SJCRH30 (cell line): Measurements from ENCODE around the gene TUBB2B. TPM values are rescaled to one million over a fixed set of nuclear protein-coding genes. Genes with fewer than 3 reads are reported as not detected.

Experiments used
- DNase-seq, 2 experiments: peaks; one replicate each; pipeline ENCODE4 v3.0.0-alpha.2; 2015 to 2020
- H3K27ac ChIP-seq: fragments of 250-450 bp; sonication (Bioruptor Pico); 2 replicates; pipeline ENCODE4 v1.5.1; 2020; ENCODE audit warnings: mild to moderate bottlenecking, moderate library complexity
- H3K27me3 ChIP-seq: fragments of 250-450 bp; sonication (Bioruptor Pico); 2 replicates; pipeline ENCODE4 v1.5.1; 2020; ENCODE audit warnings: mild to moderate bottlenecking, moderate library complexity
- H3K36me3 ChIP-seq: fragments of 250-450 bp; sonication (Bioruptor Pico); 2 replicates; pipeline ENCODE4 v1.5.1; 2020; ENCODE audit warnings: mild to moderate bottlenecking, moderate library complexity
- H3K4me1 ChIP-seq: fragments of 250-450 bp; sonication (Bioruptor Pico); 2 replicates; pipeline ENCODE4 v1.5.1; 2020; ENCODE audit warnings: mild to moderate bottlenecking, moderate library complexity
- H3K4me3 ChIP-seq: fragments of 250-450 bp; sonication (Bioruptor Pico); 2 replicates; pipeline ENCODE4 v1.5.1; 2020; ENCODE audit warnings: mild to moderate bottlenecking, moderate library complexity
- H3K9me3 ChIP-seq: fragments of 250-450 bp; sonication (Bioruptor Pico); replicated peaks from 2 replicates; pipeline ENCODE4 v1.5.1; 2020; ENCODE audit warnings: mild to moderate bottlenecking, moderate library complexity
- total RNA-seq: library from RNA; depleted of rRNA; stranded (reverse); fragments of >200 nt; shearing (Covaris generic); gene quantifications from 2 replicates; pipeline ENCODE4 v1.2.3, GENCODE V29; 2014

TUBB2B gene
- total RNA-seq, 1 experiment from 2014 or later = 57.9 TPM

DNA sequence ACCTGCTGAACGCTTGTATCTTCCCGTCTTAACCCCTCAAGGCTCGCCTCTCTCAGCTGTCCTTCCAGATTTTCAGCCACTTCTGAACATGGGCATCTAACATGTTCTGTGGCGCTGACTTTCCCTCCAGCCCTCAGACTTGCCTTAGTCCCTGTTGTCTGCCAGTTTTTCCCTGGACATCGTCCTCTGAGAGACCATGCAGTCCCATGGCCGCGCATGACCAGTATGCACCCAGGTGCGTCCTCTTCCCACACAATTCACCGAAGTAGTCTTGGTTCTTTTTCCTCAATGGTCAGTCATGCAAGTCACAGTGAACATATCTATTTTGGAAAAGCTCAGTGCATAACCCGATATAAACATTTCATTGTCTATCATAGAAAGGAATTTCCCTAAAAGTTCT lies 9.2 kb downstream of the TUBB2B start:
- H3K27me3 ChIP-seq = no peaks in the 10 kb centered on the region

DNA sequence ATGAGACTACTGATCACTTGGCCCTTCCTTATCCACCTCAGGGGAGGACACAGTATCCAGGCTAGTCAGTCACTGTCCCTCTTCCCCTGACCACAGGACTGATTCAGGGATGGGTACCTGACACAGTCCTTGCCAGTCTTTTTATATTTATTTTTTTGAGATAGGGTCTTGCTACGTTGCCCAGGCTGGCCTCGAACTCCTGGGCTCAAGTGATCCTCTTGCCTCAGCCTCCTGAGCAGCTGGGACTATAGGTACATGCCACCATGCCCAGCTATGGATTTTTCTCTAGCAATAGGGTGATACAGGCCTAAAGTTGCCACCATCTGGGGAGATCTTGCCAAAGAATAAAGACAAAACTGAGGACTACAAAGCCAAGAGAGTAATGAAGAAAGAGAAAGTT lies 10.2 kb downstream of the TUBB2B start:
- Histone ChIP-seq H3K4me3 (no peak overlapping the region), H3K27ac (no peak overlapping the region), H3K36me3 (no peaks in the 10 kb centered on the region), H3K27me3 (no peaks in the 10 kb centered on the region), H3K4me1 (no peaks in the 10 kb centered on the region), H3K9me3 (no peaks in the 10 kb centered on the region)
- DNase-seq = no peak

More for the DNA sequence above, 9.2 kb downstream of the TUBB2B start:
- Histone ChIP-seq H3K4me1 (no peaks in the 10 kb centered on the region), H3K27ac (no peak overlapping the region), H3K36me3 (no peaks in the 10 kb centered on the region), H3K9me3 (no peaks in the 10 kb centered on the region), H3K4me3 (no peak overlapping the region)
- DNase-seq = no peak

GRCh38 chr6:3214898-3215297 lies 12.6 kb downstream of the TUBB2B start:
- DNase-seq = no peak
- H3K9me3 ChIP-seq = no peaks in the 10 kb centered on the region
- no peak overlapping the region for H3K4me3 ChIP-seq
- H3K4me1 ChIP-seq = no peaks in the 10 kb centered on the region
- H3K27me3 ChIP-seq = no peaks in the 10 kb centered on the region
- H3K36me3 ChIP-seq = no peaks in the 10 kb centered on the region
- no peak overlapping the region for H3K27ac ChIP-seq

GRCh38 chr6:3213334-3213695 lies 14.1 kb downstream of the TUBB2B start:
- DNase-seq = no peak
- Histone ChIP-seq H3K4me3 (no peak overlapping the region), H3K27me3 (no peaks in the 10 kb centered on the region), H3K9me3 (no peaks in the 10 kb centered on the region), H3K4me1 (peaks cover 2% of the 10 kb centered on the region), H3K36me3 (no peaks in the 10 kb centered on the region), H3K27ac (no peak overlapping the region)

DNA sequence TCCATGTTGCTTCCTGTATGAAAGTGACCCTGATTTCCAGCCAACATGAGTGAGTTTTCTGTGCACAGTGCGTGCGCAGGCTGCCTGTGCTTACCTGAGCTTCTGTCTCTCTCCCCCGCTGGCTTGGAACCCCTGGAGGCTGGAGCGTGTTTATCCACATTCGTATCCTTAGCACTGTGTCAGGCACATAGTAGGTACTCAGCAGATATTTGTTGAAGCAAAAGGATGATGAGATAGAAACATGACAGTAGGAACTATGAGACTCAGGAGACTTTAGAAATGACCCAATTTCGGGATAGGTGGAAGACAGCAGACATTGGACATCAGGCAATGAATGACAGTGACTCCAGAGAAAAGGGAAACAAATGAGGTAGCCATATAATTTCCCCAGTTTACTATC lies 15.2 kb downstream of the TUBB2B start:
- Histone ChIP-seq H3K27me3 (no peaks in the 10 kb centered on the region), H3K4me1 (peaks cover 3% of the 10 kb centered on the region), H3K9me3 (no peaks in the 10 kb centered on the region), H3K36me3 (no peaks in the 10 kb centered on the region), H3K4me3 (no peak overlapping the region), H3K27ac (no peak overlapping the region)
- DNase-seq = no peak

- no peak for DNase-seq
- H3K36me3 ChIP-seq = no peaks in the 10 kb centered on the region
- no peaks in the 10 kb centered on the region for H3K9me3 ChIP-seq
- peaks cover 3% of the 10 kb centered on the region for H3K4me1 ChIP-seq
- no peak overlapping the region for H3K4me3 ChIP-seq
- H3K27ac ChIP-seq = no peak overlapping the region
- no peaks in the 10 kb centered on the region for H3K27me3 ChIP-seq
Measured at GRCh38 chr6:3211681-3212080, 15.8 kb downstream of the TUBB2B start.

GRCh38 chr6:3210024-3210610 lies 17.3 kb downstream of the TUBB2B start:
- Histone ChIP-seq H3K4me1 (peaks cover 3% of the 10 kb centered on the region), H3K9me3 (no peaks in the 10 kb centered on the region), H3K36me3 (no peaks in the 10 kb centered on the region), H3K4me3 (no peak overlapping the region), H3K27ac (no peak overlapping the region), H3K27me3 (no peaks in the 10 kb centered on the region)
- DNase-seq = no peak

DNA sequence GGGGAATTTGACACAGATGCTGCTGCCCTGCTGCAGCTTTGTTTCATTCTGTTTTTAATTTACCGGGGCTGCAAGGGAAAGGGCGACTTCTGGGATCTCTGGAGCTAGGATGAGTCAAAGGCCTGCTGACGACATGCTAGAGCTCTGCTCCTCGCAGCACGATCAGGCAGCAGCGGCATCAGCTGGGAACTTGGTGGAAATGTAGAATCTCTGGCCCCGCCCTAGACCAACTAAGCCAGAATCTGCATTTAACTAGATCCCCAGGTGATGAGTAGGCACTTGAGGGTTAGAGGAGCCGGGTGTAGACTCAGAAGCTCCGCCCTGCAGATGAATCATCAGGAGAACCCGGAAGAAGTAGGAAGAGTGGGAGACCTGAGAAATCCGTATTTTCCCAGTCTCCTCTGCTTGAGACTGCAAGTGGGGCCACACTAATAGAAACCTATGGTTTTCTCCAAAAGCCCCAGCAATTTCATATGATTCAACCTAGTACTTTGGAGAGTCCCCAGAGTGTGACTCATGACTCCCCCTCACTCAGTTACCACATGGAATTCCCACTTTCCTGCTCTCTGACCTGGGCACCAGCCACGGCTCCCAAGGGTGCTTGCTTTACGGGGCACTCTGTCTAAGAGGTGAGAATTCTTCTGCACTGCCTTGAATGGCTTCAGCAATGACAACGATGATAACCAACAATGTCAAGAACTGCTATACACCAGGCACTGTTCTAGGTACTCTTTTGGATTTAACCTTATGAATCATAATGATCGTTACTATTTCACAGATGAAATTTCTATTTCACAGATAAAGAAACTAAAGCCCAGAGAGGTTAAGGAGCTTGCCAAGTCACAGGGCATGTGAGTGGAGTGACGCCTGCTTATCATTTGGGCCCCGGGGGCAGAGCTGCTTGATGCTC lies 18.1 kb downstream of the TUBB2B start:
- DNase-seq = peak; percentile 64 to 74
- Histone ChIP-seq H3K4me3 (peak overlapping the region; percentile 25), H3K27ac (no peak overlapping the region), H3K27me3 (no peaks in the 10 kb centered on the region), H3K9me3 (no peaks in the 10 kb centered on the region), H3K4me1 (peaks cover 3% of the 10 kb centered on the region), H3K36me3 (no peaks in the 10 kb centered on the region)

DNA sequence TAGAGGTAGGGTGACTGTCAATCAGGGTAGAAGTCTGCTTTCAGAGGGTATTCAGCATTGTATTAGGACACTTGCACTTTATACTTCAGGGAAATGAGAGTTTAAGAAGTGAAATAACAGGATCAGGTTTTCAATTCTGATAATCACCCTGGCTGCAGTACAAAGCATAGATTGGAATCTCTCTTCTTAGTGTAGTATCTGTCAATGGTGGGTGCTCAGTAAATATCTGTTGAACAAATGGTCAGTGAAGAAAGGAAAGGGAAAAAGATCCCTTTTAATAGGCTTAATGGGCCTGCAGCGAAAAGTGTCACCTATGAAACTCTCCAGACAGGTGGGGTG lies 18.7 kb downstream of the TUBB2B start:
- Histone ChIP-seq H3K9me3 (no peaks in the 10 kb centered on the region), H3K27me3 (no peaks in the 10 kb centered on the region), H3K36me3 (no peaks in the 10 kb centered on the region), H3K4me1 (peaks cover 3% of the 10 kb centered on the region), H3K27ac (no peak overlapping the region), H3K4me3 (no peak overlapping the region; the same call in 1 of the 2 replicates)
- DNase-seq = no peak

- Histone ChIP-seq H3K4me1 (peaks cover 3% of the 10 kb centered on the region), H3K4me3 (no peak overlapping the region; the same call in 1 of the 2 replicates)
- peak in 1 of 2 experiments; percentile 39 for DNase-seq
Measured at GRCh38 chr6:3208098-3208774, 19.2 kb downstream of the TUBB2B start.

GRCh38 chr6:3206339-3207015 lies 21.0 kb downstream of the TUBB2B start:
- Histone ChIP-seq H3K36me3 (no peaks in the 10 kb centered on the region), H3K27ac (no peak overlapping the region), H3K4me3 (no peak overlapping the region), H3K27me3 (no peaks in the 10 kb centered on the region), H3K4me1 (peaks cover 3% of the 10 kb centered on the region), H3K9me3 (no peaks in the 10 kb centered on the region)
- no peak for DNase-seq

More at GRCh38 chr6:3208098-3208774, 19.2 kb downstream of the TUBB2B start:
- no peaks in the 10 kb centered on the region for H3K36me3 ChIP-seq
- H3K9me3 ChIP-seq = no peaks in the 10 kb centered on the region
- no peaks in the 10 kb centered on the region for H3K27me3 ChIP-seq
- H3K27ac ChIP-seq = no peak overlapping the region

GRCh38 chr6:3205913-3206312 lies 21.5 kb downstream of the TUBB2B start:
- no peak for DNase-seq
- no peak overlapping the region for H3K27ac ChIP-seq
- no peak overlapping the region for H3K4me3 ChIP-seq
- no peaks in the 10 kb centered on the region for H3K9me3 ChIP-seq
- H3K36me3 ChIP-seq = no peaks in the 10 kb centered on the region
- H3K4me1 ChIP-seq = peaks cover 3% of the 10 kb centered on the region
- H3K27me3 ChIP-seq = no peaks in the 10 kb centered on the region

GRCh38 chr6:3204921-3205320 lies 22.5 kb downstream of the TUBB2B start:
- Histone ChIP-seq H3K4me1 (peaks cover 3% of the 10 kb centered on the region), H3K27ac (no peak overlapping the region), H3K4me3 (no peak overlapping the region), H3K36me3 (no peaks in the 10 kb centered on the region), H3K9me3 (no peaks in the 10 kb centered on the region), H3K27me3 (no peaks in the 10 kb centered on the region)
- no peak for DNase-seq

GRCh38 chr6:3202999-3203696 lies 24.3 kb downstream of the TUBB2B start:
- DNase-seq = no peak

More at GRCh38 chr6:3202999-3203696, 24.3 kb downstream of the TUBB2B start:
- Histone ChIP-seq H3K9me3 (no peaks in the 10 kb centered on the region), H3K4me3 (no peak overlapping the region), H3K36me3 (no peaks in the 10 kb centered on the region), H3K27me3 (no peaks in the 10 kb centered on the region), H3K4me1 (no peaks in the 10 kb centered on the region; the same call in 1 of the 2 replicates), H3K27ac (no peak overlapping the region)
